Common myeloid progenitor, CD34-positive (primary cell): Measurements from ENCODE around the gene SLC26A8.

Experiments used
- CTCF ChIA-PET: fragments of 350-600 bp; sonication (Branson Sonifier 250); formaldehyde crosslinking; loops from one replicate; lab custom pipeline; 2021; ENCODE audit warnings: antibody characterized with exemption; lab: Charles Lee
- POLR2A ChIA-PET: fragments of 350-600 bp; sonication (Branson Sonifier 250); formaldehyde crosslinking; loops from one replicate; lab custom pipeline; 2021; ENCODE audit warnings: antibody characterized with exemption; lab: Charles Lee
- DNase-seq, 3 donors: peaks; one replicate each; pipeline versions ENCODE4 v3.0.0 to v3.0.0-alpha.2; 2013
- H3K27ac ChIP-seq, 2 experiments: 1 replicate in 1 of 2; 2 replicates in 1 of 2; pipeline ENCODE4 v1.7.0; 2013; ENCODE audit warnings: inconsistent platforms in 2 of 2, low read length in 2 of 2, mild to moderate bottlenecking in 2 of 2, low read depth in 1 of 2, moderate library complexity in 1 of 2; ENCODE audit not compliant: severe bottlenecking in 2 of 2, insufficient read depth in 1 of 2, poor library complexity in 1 of 2
- H3K27me3 ChIP-seq, 5 experiments: replicated peaks in 2 of 5; 1 replicate in 3 of 5; 2 replicates in 2 of 5; pipeline versions ENCODE4 v1.6.1 to v1.7.0; 2013; ENCODE audit warnings: low read length in 4 of 5, mild to moderate bottlenecking in 2 of 5, moderate library complexity in 2 of 5, inconsistent platforms in 1 of 5; ENCODE audit not compliant: insufficient read depth in 5 of 5, control insufficient read depth in 4 of 5
- H3K36me3 ChIP-seq, 4 experiments: 1 replicate in 2 of 4; 2 replicates in 2 of 4; pipeline versions ENCODE4 v1.6.1 to v1.7.0; 2013; ENCODE audit warnings: low read length in 3 of 4, control low read depth in 1 of 4, mild to moderate bottlenecking in 1 of 4; ENCODE audit not compliant: control insufficient read depth in 4 of 4, insufficient read depth in 4 of 4
- H3K4me1 ChIP-seq, 4 experiments: 1 replicate in 3 of 4; 2 replicates in 1 of 4; pipeline versions ENCODE4 v1.6.1 to v1.7.1; 2013; ENCODE audit warnings: low read length in 3 of 4, mild to moderate bottlenecking in 3 of 4, control low read depth in 1 of 4, inconsistent platforms in 1 of 4, moderate library complexity in 1 of 4; ENCODE audit not compliant: control insufficient read depth in 4 of 4, insufficient read depth in 4 of 4; ENCODE audit errors: control extremely low read depth in 1 of 4
- H3K4me3 ChIP-seq, 7 experiments: 1 replicate in 4 of 7; 2 replicates in 3 of 7; pipeline versions ENCODE4 v1.5.1 to v1.7.0; 2013; ENCODE audit warnings: mild to moderate bottlenecking in 7 of 7, low read length in 6 of 7, moderate library complexity in 6 of 7, inconsistent platforms in 2 of 7, low read depth in 2 of 7, control low read depth in 1 of 7; ENCODE audit not compliant: insufficient read depth in 4 of 7, control insufficient read depth in 1 of 7; ENCODE audit errors: extremely low read depth in 1 of 7
- H3K9me3 ChIP-seq, 5 experiments: 1 replicate in 4 of 5; 2 replicates in 1 of 5; pipeline versions ENCODE4 v1.6.1 to v1.7.1; 2013; ENCODE audit warnings: low read length in 4 of 5, mild to moderate bottlenecking in 2 of 5, inconsistent platforms in 1 of 5, low read depth in 1 of 5, moderate library complexity in 1 of 5; ENCODE audit not compliant: control insufficient read depth in 4 of 5, insufficient read depth in 2 of 5; ENCODE audit errors: control extremely low read depth in 1 of 5
- WGBS: methylation state at CpG from one replicate; pipeline ENCODE4 v1.1.5; 2013; ENCODE audit not compliant: insufficient coverage; 5-methylcytosine and 5-hydroxymethylcytosine counted together

Gene SLC26A8

DNA sequence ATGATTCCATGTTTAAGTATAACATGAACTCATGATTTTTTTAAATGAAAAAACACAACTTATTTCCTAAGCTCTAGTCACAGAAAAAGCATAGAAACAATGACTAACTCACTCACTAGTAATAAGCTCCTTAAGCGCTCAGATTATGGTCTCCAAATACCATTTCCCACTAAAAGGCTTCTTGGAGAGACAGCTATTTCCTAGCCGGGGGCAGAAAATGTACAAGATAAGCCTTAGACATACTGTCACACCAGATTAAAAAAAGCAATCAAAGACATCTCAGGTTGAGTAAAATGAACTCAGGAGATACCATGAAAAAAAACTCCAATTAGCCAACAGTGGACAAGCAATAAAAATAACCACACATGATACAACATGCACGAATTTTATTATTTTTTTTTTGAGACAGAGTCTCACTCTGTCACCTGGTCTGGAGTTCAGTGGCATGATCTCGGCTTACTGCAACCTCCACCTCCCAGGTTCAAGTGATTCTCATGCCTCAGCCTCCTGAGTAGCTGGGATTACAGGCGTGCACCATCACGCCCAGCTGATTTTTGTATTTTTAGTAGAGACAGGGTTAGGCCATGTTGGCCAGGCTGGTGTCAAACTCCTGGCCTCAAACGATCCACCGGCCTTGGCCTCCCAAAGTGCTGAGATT is 118.5 kb downstream of the SLC26A8 start:
- 97% methylated on average over 6 of the region's 8 CpGs for WGBS
- DNase-seq: no peak
- no peak overlapping the region for H3K27ac ChIP-seq
- no peaks in the 10 kb centered on the region for H3K27me3 ChIP-seq
- peaks cover 4 to 28% (median 18%) of the 10 kb centered on the region in 5 experiments for H3K9me3 ChIP-seq
- CTCF ChIA-PET: interaction anchor here (0.7 kb wide), 1 partner anchor 485 kb away, joined by 3 read pairs; no protein-coding TSS in a partner anchor
- POLR2A ChIA-PET: interaction anchor here (0.5 kb wide), 1 partner anchor 647 kb away, joined by 3 read pairs; no protein-coding TSS in a partner anchor
- peaks cover 6 to 52% (median 33%) of the 10 kb centered on the region in 4 experiments for H3K36me3 ChIP-seq
- H3K4me3 ChIP-seq: no peak overlapping the region
- H3K4me1 ChIP-seq: no peaks in the 10 kb centered on the region

DNA sequence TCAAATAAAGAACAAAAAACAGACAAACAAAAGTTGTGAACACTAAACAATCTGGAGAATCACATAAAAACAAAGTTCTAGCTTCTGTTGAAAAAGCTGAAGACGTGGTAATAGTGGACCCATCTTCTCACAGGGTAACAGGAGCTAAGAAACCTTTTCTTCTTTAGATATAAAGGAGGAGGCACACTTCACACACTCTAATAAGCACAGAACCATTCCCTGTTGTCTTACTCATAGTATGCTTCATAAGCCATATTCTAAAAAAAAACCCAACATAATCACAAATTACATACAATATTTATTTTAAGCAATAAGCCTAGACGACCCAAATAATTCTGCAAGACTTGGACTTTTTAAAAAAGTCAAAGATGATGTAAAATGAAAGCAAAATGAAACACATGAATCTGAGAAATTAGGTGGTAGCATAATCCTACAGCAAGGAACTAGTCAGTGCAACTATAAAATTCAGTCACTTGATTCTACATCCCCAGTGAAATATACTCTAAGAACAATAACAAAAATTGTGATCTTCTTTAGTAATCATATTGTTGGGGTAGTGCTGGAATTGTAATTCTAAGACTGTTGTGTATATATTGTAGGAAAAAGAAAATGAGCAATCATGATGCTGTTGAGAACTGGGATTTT is 119.2 kb downstream of the SLC26A8 start:
- no peaks in the 10 kb centered on the region for H3K4me1 ChIP-seq
- H3K36me3 ChIP-seq: peaks cover 6 to 52% (median 28%) of the 10 kb centered on the region in 4 experiments
- CTCF ChIA-PET: interaction anchor here (0.7 kb wide), 1 partner anchor 485 kb away, joined by 3 read pairs; no protein-coding TSS in a partner anchor
- H3K27ac ChIP-seq: no peak overlapping the region
- POLR2A ChIA-PET: interaction anchor here (0.5 kb wide), 1 partner anchor 646 kb away, joined by 3 read pairs; no protein-coding TSS in a partner anchor
- DNase-seq: no peak
- H3K9me3 ChIP-seq: peaks cover 2 to 21% (median 13%) of the 10 kb centered on the region in 5 experiments
- WGBS: 100% methylated on average over 1 of the region's 2 CpGs
- no peaks in the 10 kb centered on the region for H3K27me3 ChIP-seq
- H3K4me3 ChIP-seq: no peak overlapping the region

- Histone ChIP-seq H3K9me3 (peaks cover 0 to 9% (median 6%) of the 10 kb centered on the region in 5 experiments), H3K27ac (no peak overlapping the region), H3K4me3 (no peak overlapping the region), H3K27me3 (no peaks in the 10 kb centered on the region), H3K36me3 (peaks cover 3 to 51% (median 17%) of the 10 kb centered on the region in 4 experiments), H3K4me1 (no peaks in the 10 kb centered on the region)
- 96% methylated on average over 3 of the region's 4 CpGs for WGBS
- ChIA-PET POLR2A (no interaction called here), CTCF (no interaction called here)
- DNase-seq: no peak
Measured at GRCh38 chr6:35903679-35904078, 120.8 kb downstream of the SLC26A8 start.

DNA sequence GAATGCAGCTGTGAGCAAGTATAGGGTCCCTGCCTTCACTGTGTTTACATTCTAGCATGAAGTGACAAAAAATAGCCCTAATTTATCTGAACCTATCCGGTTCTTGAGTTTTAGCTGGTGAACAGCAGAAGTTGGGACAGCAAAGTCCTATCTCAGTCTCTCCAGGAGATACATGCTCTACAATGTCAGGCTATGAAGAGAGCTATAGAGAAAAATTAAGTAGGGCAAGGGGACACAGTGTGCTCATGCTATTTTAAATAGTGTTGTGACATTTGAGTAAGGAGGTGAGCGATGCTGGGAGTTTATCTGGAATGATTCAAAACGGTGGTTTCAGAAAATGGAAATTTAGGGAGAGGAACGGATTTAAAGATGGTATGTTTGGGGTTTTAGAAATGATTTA is 124.0 kb downstream of the SLC26A8 start:
- 97% methylated on average over 4 of the region's 4 CpGs for WGBS
- no peak overlapping the region for H3K27ac ChIP-seq
- no peaks in the 10 kb centered on the region for H3K4me1 ChIP-seq
- peaks cover 5 to 60% (median 27%) of the 10 kb centered on the region in 4 experiments for H3K36me3 ChIP-seq
- DNase-seq: no peak
- ChIA-PET CTCF (interaction anchor here (0.6 to 1.5 kb wide), 2 partner anchors 10 to 530 kb away, joined by 3 to 6 read pairs; no protein-coding TSS in a partner anchor), POLR2A (no interaction called here)
- no peaks in the 10 kb centered on the region for H3K27me3 ChIP-seq
- peaks cover 0 to 3% (median 0%) of the 10 kb centered on the region in 5 experiments for H3K9me3 ChIP-seq
- no peak overlapping the region for H3K4me3 ChIP-seq

DNA sequence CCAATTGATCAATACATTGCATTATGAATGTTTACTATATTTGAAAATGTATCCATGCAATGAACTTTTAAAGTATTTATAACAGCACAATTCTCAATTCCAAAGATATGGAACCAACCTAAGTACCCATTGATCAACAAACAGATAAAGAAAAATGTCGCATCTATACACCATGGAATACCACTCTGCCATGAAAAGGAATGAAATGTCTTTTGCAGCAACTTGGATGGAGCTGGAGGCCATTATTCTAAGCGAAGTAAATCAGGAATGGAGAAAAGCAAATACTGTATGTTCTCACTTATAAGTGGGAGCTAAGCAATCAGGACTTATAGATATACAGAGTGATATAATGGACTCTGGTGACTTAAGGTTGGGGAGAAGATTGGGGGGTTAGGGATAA is 126.4 kb downstream of the SLC26A8 start:
- no peaks in the 10 kb centered on the region for H3K4me1 ChIP-seq
- H3K4me3 ChIP-seq: no peak overlapping the region
- peaks cover 0 to 3% (median 0%) of the 10 kb centered on the region in 5 experiments for H3K9me3 ChIP-seq
- ChIA-PET CTCF (interaction anchor here (0.7 to 1.9 kb wide), 2 partner anchors 10 to 14 kb away, joined by 3 to 4 read pairs; no protein-coding TSS in a partner anchor), POLR2A (no interaction called here)
- no peak overlapping the region for H3K27ac ChIP-seq
- DNase-seq: no peak
- no peaks in the 10 kb centered on the region for H3K27me3 ChIP-seq
- no CpG with 5 or more reads among the region's 2 CpGs for WGBS
- peaks cover 5 to 51% (median 23%) of the 10 kb centered on the region in 4 experiments for H3K36me3 ChIP-seq

- Histone ChIP-seq H3K9me3 (peaks cover 0 to 3% (median 0%) of the 10 kb centered on the region in 5 experiments), H3K36me3 (peaks cover 5 to 51% (median 23%) of the 10 kb centered on the region in 4 experiments), H3K4me3 (no peak overlapping the region), H3K4me1 (no peaks in the 10 kb centered on the region), H3K27ac (no peak overlapping the region), H3K27me3 (no peaks in the 10 kb centered on the region)
- DNase-seq: no peak
- 100% methylated on average over 2 of the region's 4 CpGs for WGBS
- CTCF ChIA-PET: interaction anchor here (0.7 to 1.9 kb wide), 2 partner anchors 10 to 14 kb away, joined by 3 to 4 read pairs; no protein-coding TSS in a partner anchor
- POLR2A ChIA-PET: no interaction called here
Measured at GRCh38 chr6:35897486-35897885, 127.0 kb downstream of the SLC26A8 start.
